Natural killer cell (primary cell): Measurements from ENCODE around the gene OXTR. TPM values are rescaled to one million over a fixed set of nuclear protein-coding genes. Genes with fewer than 3 reads are reported as not detected.

ENCODE experiments used
- ATAC-seq, 3 donors: fragments of 150-1000 bp in 2 of 3; fragments of 200-7000 bp in 1 of 3; cut with Tn5 transposase; 1 replicate in 1 of 3; 2 replicates in 2 of 3; pipeline ENCODE4 v1.10.0; 2021; ENCODE audit warnings: mild to moderate bottlenecking in 2 of 3, moderate library complexity in 2 of 3
- DNase-seq, 2 donors: peaks; one replicate each; pipeline versions ENCODE4 v3.0.0 to v3.0.0-alpha.2; 2013 to 2021; ENCODE audit warnings: mixed read lengths in 1 of 2
- H3K27ac ChIP-seq: one replicate; pipeline ENCODE4 v1.5.1; 2013; ENCODE audit warnings: mild to moderate bottlenecking, low read length
- H3K27me3 ChIP-seq: one replicate; pipeline ENCODE4 v1.6.1; 2013; ENCODE audit warnings: low read length; ENCODE audit not compliant: control insufficient read depth, insufficient read depth
- H3K36me3 ChIP-seq: one replicate; pipeline ENCODE4 v1.6.1; 2013; ENCODE audit warnings: low read length; ENCODE audit not compliant: control insufficient read depth, insufficient read depth
- H3K4me1 ChIP-seq: one replicate; pipeline ENCODE4 v1.6.1; 2013; ENCODE audit warnings: low read length; ENCODE audit not compliant: control insufficient read depth, insufficient read depth
- H3K4me3 ChIP-seq: one replicate; pipeline ENCODE4 v1.5.1; 2013; ENCODE audit warnings: low read length
- H3K9me3 ChIP-seq: one replicate; pipeline ENCODE4 v1.6.1; 2013; ENCODE audit warnings: low read length; ENCODE audit not compliant: control insufficient read depth, insufficient read depth
- H3K27ac Mint-ChIP-seq, 2 donors: one replicate each; pipeline ENCODE4 v1.8.0; 2022; ENCODE audit warnings: mild to moderate bottlenecking in 2 of 2, mixed read lengths in 2 of 2, moderate library complexity in 1 of 2
- H3K27me3 Mint-ChIP-seq, 2 donors: one replicate each; pipeline ENCODE4 v1.8.0; 2022; ENCODE audit warnings: low read depth in 2 of 2, mixed read lengths in 2 of 2
- H3K36me3 Mint-ChIP-seq: one replicate; pipeline ENCODE4 v1.8.0; 2022; ENCODE audit warnings: mixed read lengths
- H3K4me1 Mint-ChIP-seq, 2 donors: one replicate each; pipeline ENCODE4 v1.8.0; 2022; ENCODE audit warnings: mixed read lengths in 2 of 2
- H3K4me3 Mint-ChIP-seq: one replicate; pipeline ENCODE4 v1.8.0; 2022; ENCODE audit warnings: mild to moderate bottlenecking, moderate library complexity, mixed read lengths
- H3K9me3 Mint-ChIP-seq, 2 donors: one replicate each; pipeline ENCODE4 v1.8.0; 2022; ENCODE audit warnings: mixed read lengths in 2 of 2
- WGBS: methylation state at CpG from one replicate; pipeline ENCODE4 v1.1.7; 2013; ENCODE audit warnings: missing lambda C conversion rate; ENCODE audit not compliant: insufficient coverage; 5-methylcytosine and 5-hydroxymethylcytosine counted together
- intact Hi-C: fragments of 100-400 bp; cut with micrococcal nuclease; formaldehyde crosslinking; loops from one replicate; pipeline ENCODE4 v1.14.2; 2022
- total RNA-seq, 4 donors: library from RNA; stranded (reverse); fragments of 120-200 nt in 1 of 4; gene quantifications; one replicate each; pipeline versions ENCODE4 v1.2.3 to v1.2.4, GENCODE V29; 2013 to 2022
- TF ChIP-seq, protein P1 (sequence below): fragments of 200-600 bp; IDR thresholded peaks from one replicate; pipeline ENCODE4 v1.8.0; 2022; ENCODE audit warnings: antibody characterized with exemption

Gene OXTR
- total RNA-seq, 3 donors from 2014 or later (not counting 1 experiment from before 2014, with no cell fraction given): 0.14 to 0.33 (median 0.16) TPM

- Histone ChIP-seq H3K27me3 (no peaks in the 10 kb centered on the region), H3K4me3 (no peak overlapping the region), H3K4me1 (no peaks in the 10 kb centered on the region), H3K36me3 (no peaks in the 10 kb centered on the region), H3K27ac (no peak overlapping the region), H3K9me3 (no peaks in the 10 kb centered on the region)
- Mint-ChIP-seq H3K27ac (no peak overlapping the region), H3K4me1 (no peaks in the 10 kb centered on the region), H3K27me3 (peaks cover 0 to 3% of the 10 kb centered on the region in 2 donors), H3K4me3 (no peak overlapping the region), H3K36me3 (no peaks in the 10 kb centered on the region), H3K9me3 (no peaks in the 10 kb centered on the region)
- 81% methylated on average over 4 of the region's 5 CpGs for WGBS
- DNase-seq (no peak), ATAC-seq (no peak)
- intact Hi-C loops: no loop called here
- TF ChIP-seq, protein P1, sequence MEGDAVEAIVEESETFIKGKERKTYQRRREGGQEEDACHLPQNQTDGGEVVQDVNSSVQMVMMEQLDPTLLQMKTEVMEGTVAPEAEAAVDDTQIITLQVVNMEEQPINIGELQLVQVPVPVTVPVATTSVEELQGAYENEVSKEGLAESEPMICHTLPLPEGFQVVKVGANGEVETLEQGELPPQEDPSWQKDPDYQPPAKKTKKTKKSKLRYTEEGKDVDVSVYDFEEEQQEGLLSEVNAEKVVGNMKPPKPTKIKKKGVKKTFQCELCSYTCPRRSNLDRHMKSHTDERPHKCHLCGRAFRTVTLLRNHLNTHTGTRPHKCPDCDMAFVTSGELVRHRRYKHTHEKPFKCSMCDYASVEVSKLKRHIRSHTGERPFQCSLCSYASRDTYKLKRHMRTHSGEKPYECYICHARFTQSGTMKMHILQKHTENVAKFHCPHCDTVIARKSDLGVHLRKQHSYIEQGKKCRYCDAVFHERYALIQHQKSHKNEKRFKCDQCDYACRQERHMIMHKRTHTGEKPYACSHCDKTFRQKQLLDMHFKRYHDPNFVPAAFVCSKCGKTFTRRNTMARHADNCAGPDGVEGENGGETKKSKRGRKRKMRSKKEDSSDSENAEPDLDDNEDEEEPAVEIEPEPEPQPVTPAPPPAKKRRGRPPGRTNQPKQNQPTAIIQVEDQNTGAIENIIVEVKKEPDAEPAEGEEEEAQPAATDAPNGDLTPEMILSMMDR: no peak
Measured at GRCh38 chr3:8761866-8762265, 7.5 kb downstream of the OXTR start.

DNA sequence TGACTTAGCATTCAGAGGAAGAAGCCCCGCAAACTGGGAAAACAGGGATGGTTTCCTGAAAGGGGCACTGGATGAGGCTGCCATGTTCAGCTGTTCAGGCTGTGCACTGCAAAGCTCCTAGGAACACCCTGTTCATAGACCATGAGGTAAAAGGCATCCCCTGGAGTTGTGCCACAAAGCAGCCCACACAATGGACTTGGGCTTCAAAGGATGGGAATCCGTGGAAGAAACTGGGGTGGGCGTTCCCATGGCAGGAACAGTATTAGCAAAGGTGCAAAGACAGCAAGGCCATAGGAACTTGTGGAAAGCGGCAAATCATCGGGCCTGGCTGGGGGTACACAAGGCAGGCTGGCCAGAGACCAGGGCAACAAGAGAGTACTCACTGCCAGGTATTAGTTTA lies 8.9 kb downstream of the OXTR start:
- no peak overlapping the region for H3K4me3 Mint-ChIP-seq
- no peaks in the 10 kb centered on the region for H3K4me1 Mint-ChIP-seq
- TF ChIP-seq, protein P1: no peak
- H3K9me3 Mint-ChIP-seq: no peaks in the 10 kb centered on the region
- H3K27me3 Mint-ChIP-seq: peaks cover 0 to 3% of the 10 kb centered on the region in 2 donors
- DNase-seq (no peak), ATAC-seq (no peak)
- intact Hi-C loops: no loop called here
- H3K36me3 ChIP-seq: no peaks in the 10 kb centered on the region
- H3K27ac Mint-ChIP-seq: no peak overlapping the region
- H3K4me3 ChIP-seq: no peak overlapping the region
- no peaks in the 10 kb centered on the region for H3K27me3 ChIP-seq
- H3K27ac ChIP-seq: no peak overlapping the region
- H3K4me1 ChIP-seq: no peaks in the 10 kb centered on the region
- H3K36me3 Mint-ChIP-seq: no peaks in the 10 kb centered on the region
- WGBS: 93% methylated on average over 5 of the region's 5 CpGs
- no peaks in the 10 kb centered on the region for H3K9me3 ChIP-seq

DNA sequence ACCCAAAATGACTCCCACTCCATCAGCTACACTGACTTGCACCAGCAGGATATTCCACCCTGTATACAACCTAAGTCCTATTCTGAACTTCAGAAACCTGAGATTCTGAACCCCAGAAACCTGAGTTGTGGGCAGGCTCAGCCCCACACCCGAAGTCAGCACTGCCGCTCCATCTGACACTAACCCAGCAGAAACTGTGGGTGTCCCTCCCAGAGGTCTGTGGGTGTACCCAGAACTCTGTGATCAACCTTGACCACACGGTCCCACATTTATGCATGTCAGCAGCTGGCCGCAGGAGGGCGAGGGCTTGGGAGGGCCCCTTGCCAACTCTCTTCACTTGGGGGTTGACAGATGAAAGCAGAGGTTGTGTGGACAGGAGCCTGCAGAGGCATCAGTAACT lies 9.3 kb downstream of the OXTR start:
- no peaks in the 10 kb centered on the region for H3K9me3 Mint-ChIP-seq
- WGBS: 89% methylated on average over 5 of the region's 5 CpGs

More for the DNA sequence above, 9.3 kb downstream of the OXTR start:
- Histone ChIP-seq H3K27me3 (no peaks in the 10 kb centered on the region), H3K9me3 (no peaks in the 10 kb centered on the region), H3K4me3 (no peak overlapping the region), H3K4me1 (no peaks in the 10 kb centered on the region), H3K36me3 (no peaks in the 10 kb centered on the region), H3K27ac (no peak overlapping the region)
- peaks cover 0 to 3% of the 10 kb centered on the region in 2 donors for H3K27me3 Mint-ChIP-seq
- no peaks in the 10 kb centered on the region for H3K36me3 Mint-ChIP-seq
- no peak overlapping the region for H3K4me3 Mint-ChIP-seq
- DNase-seq (no peak), ATAC-seq (no peak)
- intact Hi-C loops: no loop called here
- TF ChIP-seq, protein P1: no peak
- no peaks in the 10 kb centered on the region for H3K4me1 Mint-ChIP-seq
- no peak overlapping the region for H3K27ac Mint-ChIP-seq
